ENCODE measurements around the gene TMEM95.
"Not testable (repeated sequence)": the region's sequence is repeated elsewhere in the genome, so short reads cannot be mapped to it uniquely, and the experiment has no call there.

- TF ChIP-seq CTCF (IDR thresholded peaks at IDR 0.05 in 4 of 5, conservative IDR thresholded peaks at IDR 0.05 in 1 of 5); POLR2A (IDR thresholded peaks at IDR 0.05): not testable (repeated sequence)
Observed at GRCh38 chr17:7335765-7336164, 19.2 kb upstream of the TMEM95 start.

Measured in gastrocnemius medialis (tissue), 4 donors.